Gastroesophageal sphincter (tissue), 4 donors: Measurements from ENCODE around the gene CD6. TPM values are rescaled to one million over a fixed set of nuclear protein-coding genes. Genes with fewer than 3 reads are reported as not detected.

Experiments used
- ATAC-seq: fragments of 150-250 bp; one replicate; pipeline ENCODE4 v1.9.1; 2016; ENCODE audit warnings: mild to moderate bottlenecking, moderate library complexity
- H3K27ac ChIP-seq, 4 donors: fragments of 200-600 bp; sonication (generic) in 3 of 4; 1 replicate in 3 of 4; 2 replicates in 1 of 4; pipeline ENCODE4 v1.5.1; 2016 to 2019
- H3K27me3 ChIP-seq: fragments of 200-600 bp; sonication (generic); one replicate; pipeline ENCODE4 v1.5.1; 2019
- H3K36me3 ChIP-seq, 2 donors: fragments of 200-600 bp; sonication (generic); one replicate each; pipeline ENCODE4 v1.5.1; 2019; ENCODE audit warnings: control low read depth in 1 of 2
- H3K4me1 ChIP-seq, 3 donors: fragments of 200-600 bp; sonication (generic); 1 replicate in 2 of 3; 2 replicates in 1 of 3; pipeline ENCODE4 v1.5.1; 2016 to 2019; ENCODE audit warnings: control low read depth in 2 of 3
- H3K4me3 ChIP-seq, 2 donors: fragments of 200-600 bp; sonication (generic); one replicate each; pipeline ENCODE4 v1.5.1; 2019; ENCODE audit warnings: mild to moderate bottlenecking in 1 of 2, moderate library complexity in 1 of 2
- H3K9me3 ChIP-seq, 3 donors: fragments of 200-600 bp; sonication (generic); one replicate each; pipeline ENCODE4 v1.5.1; 2017 to 2019; ENCODE audit warnings: control low read depth in 2 of 3
- EP300 ChIP-seq: sonication (generic); formaldehyde crosslinking; IDR thresholded peaks from one replicate; pipeline ENCODE4 v1.6.1; 2017; ENCODE audit warnings: antibody characterized with exemption, mild to moderate bottlenecking
- POLR2A ChIP-seq, 2 donors: fragments of 450-650 bp; IDR thresholded peaks; one replicate each; pipeline ENCODE4 v1.6.1; 2017; ENCODE audit warnings: antibody characterized with exemption in 2 of 2, mild to moderate bottlenecking in 2 of 2, moderate library complexity in 1 of 2
- POLR2AphosphoS5 ChIP-seq: sonication (generic); formaldehyde crosslinking; IDR thresholded peaks from one replicate; pipeline ENCODE4 v1.6.1; 2017; ENCODE audit warnings: antibody characterized with exemption
- WGBS, 2 donors: methylation state at CpG; one replicate each; pipeline ENCODE4 v1.1.5; 2018; ENCODE audit warnings: low coverage in 1 of 2; 5-methylcytosine and 5-hydroxymethylcytosine counted together
- total RNA-seq, 4 donors: library from RNA; depleted of rRNA; stranded (reverse); fragments of >200 nt; gene quantifications; one replicate each; pipeline ENCODE4 v1.1.0, GENCODE V29; 2016
- TF ChIP-seq, protein P1 (sequence below), 4 experiments: fragments of 200-600 bp in 2 of 4; fragments of 450-650 bp in 2 of 4; sonication (generic) in 1 of 4; IDR thresholded peaks; one replicate each; pipeline ENCODE4 v1.5.1; 2017 to 2019; ENCODE audit warnings: antibody characterized with exemption in 4 of 4, mild to moderate bottlenecking in 2 of 4, moderate library complexity in 2 of 4

CD6 gene
- total RNA-seq, 4 donors from 2014 or later = 0.15 to 2.7 (median 0.35) TPM; not detected in 1

DNA sequence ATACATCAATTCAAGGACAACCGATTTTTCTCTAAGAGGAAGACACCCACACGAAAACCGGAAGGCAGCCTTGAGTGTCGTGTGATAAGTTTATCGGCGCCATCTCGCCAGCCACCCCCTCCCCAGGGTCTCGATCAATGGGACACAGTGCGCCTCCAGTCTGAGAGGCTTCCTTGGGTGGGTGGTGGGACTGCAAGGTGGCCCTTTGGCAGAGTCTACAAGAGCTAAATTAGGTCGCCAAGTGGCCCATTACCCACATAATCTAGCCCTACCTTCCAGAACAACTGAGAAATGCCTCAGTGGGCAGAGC, 64.0 kb downstream of the CD6 start:
- Histone ChIP-seq H3K9me3 (no peaks in the 10 kb centered on the region), H3K4me1 (peaks cover 0 to 48% (median 0%) of the 10 kb centered on the region in 3 donors), H3K4me3 (no peak overlapping the region), H3K36me3 (no peaks in the 10 kb centered on the region), H3K27me3 (no peaks in the 10 kb centered on the region), H3K27ac (peak overlapping the region in 3 of 4 donors; percentile 70 to 75 (median 74))
- 40 to 56% methylated on average over 1 to 8 of the region's 10 CpGs for WGBS, 2 donors
- no peak for ATAC-seq
- TF ChIP-seq EP300 (no peak), POLR2AphosphoS5 (no peak)

DNA sequence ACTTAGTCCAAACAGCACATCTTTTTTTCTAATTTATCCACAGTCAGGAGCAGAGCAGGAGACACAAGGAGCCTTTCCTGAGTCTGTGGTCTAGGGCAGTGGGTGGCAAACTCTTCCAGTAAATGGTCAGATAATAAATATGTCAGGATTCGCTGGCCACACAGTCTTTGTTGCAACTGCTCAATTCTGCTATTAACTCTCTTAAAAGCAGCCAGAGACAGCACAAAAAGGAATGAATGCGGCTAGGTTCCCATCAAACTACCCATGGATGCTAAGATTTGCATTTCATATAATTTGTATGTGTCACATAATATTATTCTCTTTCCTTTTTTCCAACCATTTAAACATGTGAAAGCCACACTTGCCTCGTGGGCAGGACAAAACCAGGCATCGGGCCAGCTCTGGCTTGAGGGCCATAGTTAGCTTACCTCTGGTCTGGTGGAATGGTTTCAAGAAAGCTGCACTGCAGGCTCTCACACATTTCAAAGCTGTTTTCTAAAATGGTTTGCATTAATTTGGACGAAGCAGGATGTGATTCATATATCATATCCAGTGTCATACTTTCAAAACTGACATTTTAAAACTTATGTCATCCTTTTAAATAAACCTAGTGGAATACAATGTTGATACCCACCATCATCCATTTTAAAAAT, 66.1 kb downstream of the CD6 start:
- Histone ChIP-seq H3K27me3 (no peaks in the 10 kb centered on the region), H3K4me3 (no peak overlapping the region), H3K9me3 (no peaks in the 10 kb centered on the region), H3K36me3 (no peaks in the 10 kb centered on the region), H3K27ac (peak overlapping the region in 3 of 4 donors; percentile 36 to 43 (median 36)), H3K4me1 (peaks cover 0 to 62% (median 10%) of the 10 kb centered on the region in 3 donors)
- 42 to 43% methylated on average over 5 of the region's 5 CpGs for WGBS, 2 donors
- no peak for ATAC-seq
- TF ChIP-seq, protein P1, sequence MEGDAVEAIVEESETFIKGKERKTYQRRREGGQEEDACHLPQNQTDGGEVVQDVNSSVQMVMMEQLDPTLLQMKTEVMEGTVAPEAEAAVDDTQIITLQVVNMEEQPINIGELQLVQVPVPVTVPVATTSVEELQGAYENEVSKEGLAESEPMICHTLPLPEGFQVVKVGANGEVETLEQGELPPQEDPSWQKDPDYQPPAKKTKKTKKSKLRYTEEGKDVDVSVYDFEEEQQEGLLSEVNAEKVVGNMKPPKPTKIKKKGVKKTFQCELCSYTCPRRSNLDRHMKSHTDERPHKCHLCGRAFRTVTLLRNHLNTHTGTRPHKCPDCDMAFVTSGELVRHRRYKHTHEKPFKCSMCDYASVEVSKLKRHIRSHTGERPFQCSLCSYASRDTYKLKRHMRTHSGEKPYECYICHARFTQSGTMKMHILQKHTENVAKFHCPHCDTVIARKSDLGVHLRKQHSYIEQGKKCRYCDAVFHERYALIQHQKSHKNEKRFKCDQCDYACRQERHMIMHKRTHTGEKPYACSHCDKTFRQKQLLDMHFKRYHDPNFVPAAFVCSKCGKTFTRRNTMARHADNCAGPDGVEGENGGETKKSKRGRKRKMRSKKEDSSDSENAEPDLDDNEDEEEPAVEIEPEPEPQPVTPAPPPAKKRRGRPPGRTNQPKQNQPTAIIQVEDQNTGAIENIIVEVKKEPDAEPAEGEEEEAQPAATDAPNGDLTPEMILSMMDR (IDR thresholded peaks at IDR 0.05) = no peak
- TF ChIP-seq EP300 (no peak), POLR2AphosphoS5 (no peak), POLR2A (IDR thresholded peaks at IDR 0.05) (no peak)

DNA sequence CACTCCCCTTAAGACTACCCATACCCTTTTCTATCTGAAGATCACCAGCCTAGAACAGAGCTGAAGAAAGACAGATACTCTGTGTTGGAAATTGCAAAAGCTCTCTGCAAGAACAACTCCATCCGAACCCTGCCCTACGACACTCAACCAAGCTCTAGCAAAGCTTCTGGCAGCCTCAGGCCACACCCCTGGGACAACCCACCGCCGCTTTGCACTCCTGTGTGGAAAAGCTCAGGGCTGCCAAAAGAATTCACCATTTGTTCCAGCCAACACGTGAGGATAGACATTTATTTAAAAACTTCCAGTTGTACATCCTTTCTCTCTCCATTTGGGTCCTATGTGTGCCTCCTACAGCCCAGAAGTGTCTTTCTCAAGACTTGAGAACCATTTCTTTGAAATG, 68.4 kb downstream of the CD6 start:
- Histone ChIP-seq H3K4me1 (peaks cover 0 to 49% (median 10%) of the 10 kb centered on the region in 3 donors), H3K27ac (no peak overlapping the region), H3K4me3 (no peak overlapping the region), H3K27me3 (no peaks in the 10 kb centered on the region), H3K9me3 (no peaks in the 10 kb centered on the region), H3K36me3 (no peaks in the 10 kb centered on the region)
- no peak for ATAC-seq
- 39 to 43% methylated on average over 5 of the region's 5 CpGs for WGBS, 2 donors
- TF ChIP-seq POLR2A (IDR thresholded peaks at IDR 0.05) (no peak), POLR2AphosphoS5 (no peak), EP300 (no peak)
- TF ChIP-seq, protein P1 (IDR thresholded peaks at IDR 0.05) = no peak

DNA sequence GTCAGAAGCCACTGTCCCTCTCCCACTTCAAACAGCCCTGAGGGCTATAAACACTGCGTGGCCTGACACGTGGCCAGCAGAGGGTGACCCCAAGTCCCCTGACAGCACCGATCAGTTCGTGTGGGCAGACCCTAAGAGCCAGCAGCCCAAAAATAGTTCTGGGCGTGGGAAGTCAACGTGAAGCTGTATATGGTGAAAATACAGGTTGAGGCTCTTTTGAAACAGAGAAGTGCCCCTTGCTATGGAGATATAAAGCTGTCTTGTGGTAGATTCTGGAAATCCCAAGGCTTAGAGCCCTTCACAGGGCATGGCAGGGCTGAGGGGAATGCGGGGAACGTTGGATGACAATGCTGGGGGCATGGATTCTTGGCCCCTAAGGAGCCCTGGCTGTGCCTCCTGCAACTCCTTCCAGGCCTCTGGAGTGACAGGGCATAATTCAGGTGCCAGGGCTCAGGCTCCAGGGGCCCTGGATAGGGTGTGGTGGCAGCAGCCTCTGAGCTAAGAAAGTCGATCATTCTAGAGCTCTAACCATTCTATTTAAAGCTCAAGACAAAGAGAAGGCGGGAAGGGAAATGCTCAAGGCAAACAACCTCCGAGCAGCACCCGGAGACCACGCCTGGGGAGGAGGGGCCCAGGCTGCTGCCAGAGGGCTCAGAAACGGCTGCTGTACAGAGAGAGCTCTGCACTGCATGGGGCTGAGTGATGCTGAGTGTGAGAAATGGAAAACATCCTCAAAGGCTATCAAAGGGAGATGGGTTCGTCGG, 70.5 kb downstream of the CD6 start:
- 0 to 3% methylated on average over 3 to 4 of the region's 16 CpGs for WGBS, 2 donors

DNA sequence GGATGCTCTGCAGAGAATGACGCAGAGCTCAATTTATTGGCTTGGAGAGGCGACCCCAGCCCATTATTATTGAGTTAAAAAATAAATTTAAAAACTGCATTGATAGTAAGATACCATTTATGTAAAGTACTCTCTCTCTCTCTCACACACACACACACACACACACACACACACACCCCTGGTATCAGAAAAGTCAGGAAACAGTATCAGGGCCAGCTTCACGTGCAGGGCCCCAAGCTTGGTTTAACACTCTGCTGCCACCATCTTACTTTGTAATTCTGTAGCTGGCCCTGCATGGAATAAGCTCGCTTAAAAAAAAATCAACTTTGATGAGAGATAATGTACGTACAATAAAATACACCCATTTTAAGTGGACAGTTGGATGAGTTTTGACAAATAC, 71.1 kb downstream of the CD6 start:
- Histone ChIP-seq H3K27ac (peak overlapping the region in 2 of 4 donors; percentile 48 to 69), H3K4me3 (no peak overlapping the region), H3K9me3 (no peaks in the 10 kb centered on the region), H3K27me3 (no peaks in the 10 kb centered on the region), H3K4me1 (peaks cover 0 to 30% (median 10%) of the 10 kb centered on the region in 3 donors), H3K36me3 (no peaks in the 10 kb centered on the region)
- no peak for ATAC-seq
- WGBS, 2 donors = 29 to 65% methylated on average over 3 to 5 of the region's 5 CpGs
- TF ChIP-seq EP300 (no peak), POLR2AphosphoS5 (no peak), POLR2A (IDR thresholded peaks at IDR 0.05) (no peak)
- TF ChIP-seq, protein P1 (IDR thresholded peaks at IDR 0.05) = no peak

More for the DNA sequence above, 70.5 kb downstream of the CD6 start:
- Histone ChIP-seq H3K27me3 (no peaks in the 10 kb centered on the region), H3K4me3 (no peak overlapping the region), H3K36me3 (no peaks in the 10 kb centered on the region), H3K27ac (peak overlapping the region in 3 of 4 donors; percentile 48 to 69 (median 69)), H3K9me3 (no peaks in the 10 kb centered on the region), H3K4me1 (peaks cover 0 to 36% (median 10%) of the 10 kb centered on the region in 3 donors)
- TF ChIP-seq EP300 = no peak
- TF ChIP-seq POLR2A (IDR thresholded peaks at IDR 0.05) = no peak
- TF ChIP-seq, protein P1 (IDR thresholded peaks at IDR 0.05) = no peak
- TF ChIP-seq POLR2AphosphoS5 = no peak
- ATAC-seq = peak; percentile 77
